GM12878 (cell line): ENCODE results near the gene CHAT. TPM values are rescaled to one million over a fixed set of nuclear protein-coding genes. Genes with fewer than 3 reads are reported as not detected.

Source experiments
- ATAC-seq: fragments of 200-7000 bp; cut with Tn5 transposase; 3 replicates; pipeline ENCODE4 v1.9.1; 2020; ENCODE audit warnings: mild to moderate bottlenecking, moderate library complexity
- BruUV-seq: library from RNA; stranded (reverse); fragments of 400-500 nt; replicated peaks from 2 replicates; lab custom pipeline; 2021; lab: Mats Ljungman, UMichigan
- CTCF ChIA-PET: fragments of 300-600 bp; sonication (Branson Sonifier 250); formaldehyde crosslinking; extraction: SDS; loops from one replicate; lab custom pipeline; 2021; ENCODE audit warnings: inconsistent platforms; lab: Yijun Ruan, JAX
- POLR2A ChIA-PET: fragments of 350-600 bp; formaldehyde crosslinking; extraction: SDS; loops from one replicate; lab custom pipeline; 2021; ENCODE audit warnings: inconsistent platforms; lab: Charles Lee
- RAD21 ChIA-PET: fragments of 300-600 bp; sonication (Branson Sonifier 250); formaldehyde crosslinking; loops from one replicate; lab custom pipeline; 2023; ENCODE audit warnings: antibody characterized with exemption; ENCODE audit not compliant: unreplicated experiment; lab: Charles Lee
- SMC1A ChIA-PET: fragments of 300-600 bp; sonication (Branson Sonifier 250); formaldehyde crosslinking; loops from one replicate; lab custom pipeline; 2023; ENCODE audit not compliant: unreplicated experiment, uncharacterized antibody; lab: Charles Lee
- DNase-seq: peaks from one replicate; pipeline ENCODE4 v3.0.0-alpha.2; 2011; ENCODE audit warnings: low read depth, low spot score
- FAIRE-seq: peaks from 3 replicates; lab custom pipeline; 2011; peaks lifted over from hg19 to GRCh38; lab: Jason Lieb, UNC
- H2AFZ ChIP-seq: 2 replicates; pipeline ENCODE4 v1.6.0; 2011; ENCODE audit warnings: low read depth, low read length, control low read depth; ENCODE audit not compliant: control insufficient read depth
- H3K27ac ChIP-seq: 2 replicates; pipeline ENCODE4 v1.5.1; 2011; ENCODE audit warnings: control low read depth; ENCODE audit not compliant: control insufficient read depth, insufficient read depth
- H3K27me3 ChIP-seq, 2 experiments: replicated peaks in 1 of 2; 2 replicates each; pipeline versions ENCODE4 v1.6.0 to v1.6.1; 2011; ENCODE audit warnings: low read length in 1 of 2; ENCODE audit not compliant: control insufficient read depth in 2 of 2, insufficient read depth in 2 of 2
- H3K36me3 ChIP-seq, 2 experiments: 2 replicates each; pipeline ENCODE4 v1.5.1; 2011; ENCODE audit warnings: low read length in 1 of 2; ENCODE audit not compliant: control insufficient read depth in 2 of 2, insufficient read depth in 2 of 2
- H3K4me1 ChIP-seq: 2 replicates; pipeline ENCODE4 v1.6.1; 2011; ENCODE audit warnings: mild to moderate bottlenecking, low read length, moderate library complexity, mixed read lengths; ENCODE audit not compliant: control insufficient read depth, insufficient read depth
- H3K4me2 ChIP-seq: 2 replicates; pipeline ENCODE4 v1.6.0; 2011; ENCODE audit warnings: control low read depth; ENCODE audit not compliant: control insufficient read depth, insufficient read depth
- H3K4me3 ChIP-seq: fragments of 200-600 bp; sonication (generic); 2 replicates; pipeline ENCODE4 v1.5.1; 2016
- H3K79me2 ChIP-seq: 2 replicates; pipeline ENCODE4 v1.6.0; 2011; ENCODE audit warnings: low read length; ENCODE audit not compliant: control insufficient read depth, insufficient read depth
- H3K9ac ChIP-seq: 2 replicates; pipeline ENCODE4 v1.8.0; 2011; ENCODE audit warnings: low read length, control low read depth, mixed read lengths; ENCODE audit not compliant: control insufficient read depth, insufficient read depth
- H3K9me3 ChIP-seq: replicated peaks from 3 replicates; pipeline ENCODE4 v1.5.1; 2011; ENCODE audit warnings: mild to moderate bottlenecking, low read length; ENCODE audit not compliant: control insufficient read depth, insufficient read depth
- H4K20me1 ChIP-seq: 2 replicates; pipeline ENCODE4 v1.6.0; 2011; ENCODE audit not compliant: control insufficient read depth, insufficient read depth
- CBX5 ChIP-seq: sonication (generic); IDR thresholded peaks from 2 replicates; pipeline ENCODE4 v1.6.1; 2016; ENCODE audit warnings: low read depth, moderate library complexity, mild to moderate bottlenecking, inconsistent platforms
- KAT2A ChIP-seq: conservative IDR thresholded peaks from 2 replicates; pipeline ENCODE4 v1.6.1; 2011; ENCODE audit warnings: low read depth, low read length; ENCODE audit not compliant: control insufficient read depth
- KDM1A ChIP-seq: fragments of 200-600 bp; sonication (generic); IDR thresholded peaks from 2 replicates; pipeline ENCODE4 v1.6.1; 2016; ENCODE audit warnings: borderline replicate concordance
- MYC ChIP-seq: IDR thresholded peaks from 2 replicates; pipeline ENCODE4 v1.6.1; 2011; ENCODE audit warnings: mild to moderate bottlenecking, low read length, moderate library complexity, inconsistent platforms; ENCODE audit not compliant: insufficient read depth, insufficient replicate concordance, insufficient read length, severe bottlenecking
- NR2C2 ChIP-seq: IDR thresholded peaks from 2 replicates; pipeline ENCODE4 v1.6.1; 2011; ENCODE audit warnings: borderline replicate concordance, low read depth; ENCODE audit not compliant: control insufficient read depth, insufficient read length
- POLR2AphosphoS2 ChIP-seq: IDR thresholded peaks from 2 replicates; pipeline ENCODE4 v1.6.1; 2011; ENCODE audit warnings: low read depth, mild to moderate bottlenecking, low read length, improper control_type of control experiment, moderate library complexity
- SUPT20H ChIP-seq: IDR thresholded peaks from 2 replicates; pipeline ENCODE4 v1.6.1; 2011; ENCODE audit warnings: low read depth, mild to moderate bottlenecking, low read length, moderate library complexity, borderline replicate concordance; ENCODE audit not compliant: control insufficient read depth
- SUZ12 ChIP-seq: fragments of 200-600 bp; sonication (generic); IDR thresholded peaks from one replicate; pipeline ENCODE4 v1.6.1; 2018; ENCODE audit warnings: antibody characterized with exemption, mild to moderate bottlenecking; ENCODE audit not compliant: unreplicated experiment
- TCF7 ChIP-seq: IDR thresholded peaks from 2 replicates; pipeline ENCODE4 v1.6.1; 2014; ENCODE audit warnings: antibody characterized with exemption, borderline replicate concordance
- YBX1 ChIP-seq: fragments of 450-650 bp; IDR thresholded peaks from 2 replicates; pipeline ENCODE4 v1.6.1; 2016; ENCODE audit warnings: antibody characterized with exemption
- ZNF622 ChIP-seq: fragments of 450-650 bp; IDR thresholded peaks from 2 replicates; pipeline ENCODE4 v1.6.1; 2017; ENCODE audit warnings: mild to moderate bottlenecking, inconsistent platforms
- WGBS: methylation state at CpG from one replicate; pipeline ENCODE4 v1.1.6; 2016; ENCODE audit warnings: low lambda C conversion rate; ENCODE audit not compliant: insufficient replicate concordance, insufficient coverage; ENCODE audit errors: missing lambda C conversion rate; 5-methylcytosine and 5-hydroxymethylcytosine counted together
- in situ Hi-C: fragments of 300-500 bp; cut with MboI; formaldehyde crosslinking; loops from 9 replicates; pipeline ENCODE4 v1.14.3; 2018; ENCODE audit warnings: mixed read lengths
- intact Hi-C: fragments of 100-400 bp; cut with micrococcal nuclease; formaldehyde crosslinking; loops from one replicate; pipeline ENCODE4 v1.14.2; 2022; ENCODE audit not compliant: unreplicated experiment
- polyA plus RNA-seq, 11 experiments: library from polyadenylated mRNA; depleted of rRNA in 4 of 11; unstranded in 6 of 11; stranded (reverse) in 5 of 11; fragments of >200 nt; fragmentation: Nextera tagmentation in 4 of 11; fragmentation: Illumina TruSeq in 1 of 11; extraction: Ambion mirVana in 4 of 11; extraction: Trizol in 1 of 11; gene quantifications; 1 replicate in 1 of 11; 2 replicates in 10 of 11; pipeline versions ENCODE4 v1.2.1 to v1.2.3, GENCODE V29; 2011 to 2016; ENCODE audit warnings: inconsistent platforms in 2 of 11, missing spikeins in 2 of 11, low read depth in 1 of 11
- total RNA-seq, 4 experiments: library from RNA; depleted of rRNA in 3 of 4; stranded (reverse); fragments of >200 nt in 3 of 4; fragmentation: Illumina TruSeq in 1 of 4; extraction: Trizol in 1 of 4; gene quantifications; 2 replicates each; pipeline versions ENCODE4 v1.2.1 to v1.2.3, GENCODE V29; 2013 to 2021
- TF ChIP-seq, protein P1 (sequence below): IDR thresholded peaks from 2 replicates; pipeline ENCODE4 v1.6.1; 2011; ENCODE audit warnings: borderline replicate concordance, low read depth, mild to moderate bottlenecking, moderate library complexity, mixed read lengths, low read length; ENCODE audit not compliant: insufficient read depth; ENCODE audit errors: extremely low read length
- TF ChIP-seq, protein P2 (sequence below): fragments of 450-650 bp; IDR thresholded peaks from 2 replicates; pipeline ENCODE4 v1.6.1; 2017; ENCODE audit warnings: mild to moderate bottlenecking, moderate library complexity

CHAT gene
- total and polyA plus RNA-seq, 10 of the 15 experiments (the other 5 are each of a cell fraction or from before 2014, with no cell fraction given): not detected

DNA sequence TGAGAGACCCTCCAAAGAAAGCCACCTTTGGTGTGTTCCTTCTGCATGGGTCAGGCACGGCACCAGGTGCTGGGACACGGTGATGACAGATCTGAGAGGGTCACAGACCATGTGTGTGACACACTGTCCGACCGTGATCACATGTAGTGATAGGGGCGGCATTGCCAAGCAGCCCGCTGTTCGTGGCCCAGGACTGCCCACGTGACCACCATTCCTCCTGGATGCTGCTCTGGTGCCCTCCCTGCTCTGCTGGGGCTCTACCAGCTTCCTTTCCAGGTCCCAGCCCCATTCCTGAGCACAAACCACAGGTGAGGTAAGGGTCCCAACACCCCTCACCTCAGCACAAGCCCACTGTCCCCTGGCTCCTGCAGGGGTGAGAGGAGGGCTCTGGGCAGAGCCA lies 13.8 kb upstream of the CHAT start:
- BruUV-seq: no TSS peak
- CTCF ChIA-PET: no interaction called here
- intact Hi-C loops: no loop called here
- Histone ChIP-seq H3K9me3 (no peaks in the 10 kb centered on the region), H4K20me1 (no peaks in the 10 kb centered on the region), H3K27me3 (no peaks in the 10 kb centered on the region; a peak in 1 of 4 replicates), H3K27ac (no peak overlapping the region), H3K36me3 (no peaks in the 10 kb centered on the region), H3K4me3 (no peak overlapping the region), H2AFZ (no peak overlapping the region), H3K4me2 (no peak overlapping the region), H3K9ac (no peak overlapping the region), H3K79me2 (no peaks in the 10 kb centered on the region), H3K4me1 (no peaks in the 10 kb centered on the region)
- FAIRE-seq: no peak
- no peak for DNase-seq
- RAD21 ChIA-PET: no interaction called here
- ATAC-seq: no peak
- WGBS: 15% methylated on average over 8 of the region's 8 CpGs
- TF ChIP-seq NR2C2 (no peak), SUPT20H (no peak)
- TF ChIP-seq, protein P1, sequence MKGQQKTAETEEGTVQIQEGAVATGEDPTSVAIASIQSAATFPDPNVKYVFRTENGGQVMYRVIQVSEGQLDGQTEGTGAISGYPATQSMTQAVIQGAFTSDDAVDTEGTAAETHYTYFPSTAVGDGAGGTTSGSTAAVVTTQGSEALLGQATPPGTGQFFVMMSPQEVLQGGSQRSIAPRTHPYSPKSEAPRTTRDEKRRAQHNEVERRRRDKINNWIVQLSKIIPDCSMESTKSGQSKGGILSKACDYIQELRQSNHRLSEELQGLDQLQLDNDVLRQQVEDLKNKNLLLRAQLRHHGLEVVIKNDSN: peak; percentile 31
- in situ Hi-C loops: no loop called here
- SMC1A ChIA-PET: no interaction called here
- POLR2A ChIA-PET: no interaction called here

DNA sequence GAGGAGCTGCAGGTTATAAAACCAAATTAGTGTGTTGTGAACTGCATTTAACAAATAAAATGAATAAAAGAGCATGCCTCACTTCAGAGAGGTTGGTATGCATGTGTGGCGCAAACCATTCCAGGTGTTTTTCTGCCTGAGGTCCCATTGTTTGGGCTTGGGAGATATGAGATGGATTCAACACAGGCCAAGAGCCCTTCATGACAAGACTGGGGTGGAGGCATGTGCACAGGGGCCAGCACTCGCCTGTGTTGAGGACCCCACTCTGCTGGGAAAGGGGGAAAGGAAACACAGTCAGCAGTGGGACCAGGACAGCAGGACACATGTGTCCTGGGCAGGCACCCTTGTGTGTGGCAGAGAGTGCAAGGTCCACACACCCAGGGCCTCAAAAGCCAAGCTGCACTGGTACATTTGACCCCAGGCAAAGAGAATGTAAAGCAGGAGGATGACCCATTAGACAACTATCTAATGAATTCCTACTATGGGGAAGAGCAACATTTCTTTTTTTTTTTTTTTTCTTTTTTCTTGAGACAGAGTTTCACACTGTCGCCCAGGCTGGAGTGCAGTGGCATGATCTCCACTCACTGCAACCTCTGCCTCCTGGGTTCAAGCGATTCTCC lies 12.9 kb upstream of the CHAT start:
- in situ Hi-C loops (no loop called here), intact Hi-C loops (no loop called here)
- ChIA-PET SMC1A (no interaction called here), CTCF (no interaction called here), POLR2A (no interaction called here), RAD21 (no interaction called here)
- Histone ChIP-seq H4K20me1 (no peaks in the 10 kb centered on the region), H3K9ac (no peak overlapping the region), H3K79me2 (no peaks in the 10 kb centered on the region), H3K36me3 (no peaks in the 10 kb centered on the region), H3K27me3 (no peaks in the 10 kb centered on the region; a peak in 1 of 4 replicates), H3K4me1 (no peaks in the 10 kb centered on the region), H2AFZ (no peak overlapping the region), H3K4me2 (no peak overlapping the region), H3K9me3 (no peaks in the 10 kb centered on the region), H3K4me3 (no peak overlapping the region), H3K27ac (no peak overlapping the region)
- no TSS peak for BruUV-seq
- FAIRE-seq (no peak), DNase-seq (no peak), ATAC-seq (no peak)
- WGBS: 28% methylated on average over 4 of the region's 4 CpGs
- TF ChIP-seq YBX1: no peak
- no peak for TF ChIP-seq ZNF622
- TF ChIP-seq POLR2AphosphoS2: no peak
- no peak for TF ChIP-seq MYC
- TF ChIP-seq, protein P2, sequence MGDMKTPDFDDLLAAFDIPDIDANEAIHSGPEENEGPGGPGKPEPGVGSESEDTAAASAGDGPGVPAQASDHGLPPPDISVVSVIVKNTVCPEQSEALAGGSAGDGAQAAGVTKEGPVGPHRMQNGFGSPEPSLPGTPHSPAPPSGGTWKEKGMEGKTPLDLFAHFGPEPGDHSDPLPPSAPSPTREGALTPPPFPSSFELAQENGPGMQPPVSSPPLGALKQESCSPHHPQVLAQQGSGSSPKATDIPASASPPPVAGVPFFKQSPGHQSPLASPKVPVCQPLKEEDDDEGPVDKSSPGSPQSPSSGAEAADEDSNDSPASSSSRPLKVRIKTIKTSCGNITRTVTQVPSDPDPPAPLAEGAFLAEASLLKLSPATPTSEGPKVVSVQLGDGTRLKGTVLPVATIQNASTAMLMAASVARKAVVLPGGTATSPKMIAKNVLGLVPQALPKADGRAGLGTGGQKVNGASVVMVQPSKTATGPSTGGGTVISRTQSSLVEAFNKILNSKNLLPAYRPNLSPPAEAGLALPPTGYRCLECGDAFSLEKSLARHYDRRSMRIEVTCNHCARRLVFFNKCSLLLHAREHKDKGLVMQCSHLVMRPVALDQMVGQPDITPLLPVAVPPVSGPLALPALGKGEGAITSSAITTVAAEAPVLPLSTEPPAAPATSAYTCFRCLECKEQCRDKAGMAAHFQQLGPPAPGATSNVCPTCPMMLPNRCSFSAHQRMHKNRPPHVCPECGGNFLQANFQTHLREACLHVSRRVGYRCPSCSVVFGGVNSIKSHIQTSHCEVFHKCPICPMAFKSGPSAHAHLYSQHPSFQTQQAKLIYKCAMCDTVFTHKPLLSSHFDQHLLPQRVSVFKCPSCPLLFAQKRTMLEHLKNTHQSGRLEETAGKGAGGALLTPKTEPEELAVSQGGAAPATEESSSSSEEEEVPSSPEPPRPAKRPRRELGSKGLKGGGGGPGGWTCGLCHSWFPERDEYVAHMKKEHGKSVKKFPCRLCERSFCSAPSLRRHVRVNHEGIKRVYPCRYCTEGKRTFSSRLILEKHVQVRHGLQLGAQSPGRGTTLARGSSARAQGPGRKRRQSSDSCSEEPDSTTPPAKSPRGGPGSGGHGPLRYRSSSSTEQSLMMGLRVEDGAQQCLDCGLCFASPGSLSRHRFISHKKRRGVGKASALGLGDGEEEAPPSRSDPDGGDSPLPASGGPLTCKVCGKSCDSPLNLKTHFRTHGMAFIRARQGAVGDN: no peak
- TF ChIP-seq KAT2A: no peak
- TF ChIP-seq TCF7: no peak
- TF ChIP-seq KDM1A: no peak
- TF ChIP-seq SUZ12: no peak
- no peak for TF ChIP-seq CBX5
